Measurements from ENCODE around the gene DACT1.

DACT1 gene

GRCh38 chr14:58635091-58635830, 2.5 kb upstream of the DACT1 start:
- DNase-seq: peak; percentile 41

GRCh38 chr14:58636129-58636528, 1.6 kb upstream of the DACT1 start:
- DNase-seq: no peak

DNA sequence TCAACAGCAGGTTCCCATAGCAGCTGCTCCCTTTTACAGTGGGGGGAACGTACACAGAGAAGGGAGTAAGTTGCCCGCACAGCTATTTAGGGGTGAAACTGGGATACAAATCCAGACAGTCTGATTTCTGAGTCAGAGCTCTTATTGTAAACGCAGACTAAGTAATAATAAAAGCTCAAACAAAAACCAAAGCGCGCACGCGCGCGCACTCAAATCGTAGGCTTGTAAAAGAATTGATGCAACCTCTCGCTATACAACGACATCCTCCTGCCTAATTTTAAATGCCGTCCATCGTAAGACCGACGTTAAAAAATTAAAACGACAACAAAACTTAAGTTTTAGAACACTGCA, 747 bp upstream of the DACT1 start:
- no peak for DNase-seq

- peak; percentile 89 for DNase-seq
Observed at GRCh38 chr14:58638231-58639197, 752 bp downstream of the DACT1 start.

DNA sequence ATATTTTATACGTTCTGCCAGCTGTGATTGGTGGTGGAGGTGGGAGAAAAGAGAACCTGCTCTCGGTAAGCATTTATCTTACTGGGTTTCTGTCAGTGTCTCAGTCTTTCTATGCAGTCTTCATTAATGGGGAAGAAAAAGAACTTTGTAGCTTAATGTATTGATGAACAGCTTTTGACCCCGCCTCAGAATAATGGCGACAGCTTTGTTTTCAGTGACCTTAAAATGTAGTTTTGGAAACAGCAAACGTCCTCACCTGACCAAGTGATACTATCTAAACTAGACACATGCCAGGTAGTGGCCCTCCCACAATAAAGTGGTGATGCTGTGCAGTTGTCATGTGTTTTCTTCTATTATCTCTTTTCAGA, 1.4 kb downstream of the DACT1 start:
- DNase-seq: no peak

DNA sequence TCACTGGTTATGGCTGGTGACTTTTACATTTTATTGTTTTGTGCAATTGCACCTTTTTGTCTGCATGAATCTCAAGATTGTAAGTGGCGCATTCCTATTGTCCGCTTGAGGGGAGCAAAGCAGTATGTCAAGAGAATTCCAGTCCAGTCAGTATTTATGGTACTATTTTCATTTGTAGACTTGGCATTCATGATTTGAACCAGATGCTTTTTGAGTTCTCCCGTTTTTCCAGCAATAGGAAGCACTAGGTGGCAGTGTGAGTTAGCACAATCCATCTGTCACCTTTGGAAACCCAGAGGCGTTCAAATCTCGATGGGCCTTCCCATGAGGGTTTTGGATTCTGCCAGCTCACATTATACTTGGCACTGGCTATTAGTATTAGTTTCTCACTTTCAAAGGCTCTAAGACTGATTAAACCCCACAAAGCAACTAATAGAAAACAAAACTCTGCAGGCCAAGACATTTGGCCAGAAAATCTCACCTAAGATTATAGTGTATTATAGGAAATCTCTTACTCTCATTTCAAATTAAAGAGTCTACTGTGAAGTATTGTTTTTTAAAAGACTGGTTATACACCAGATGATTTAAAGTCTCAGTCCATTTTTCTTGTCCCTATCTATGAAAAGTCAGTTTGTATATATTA, 2.2 kb downstream of the DACT1 start:
- peak; percentile 58 for DNase-seq

GRCh38 chr14:58640959-58641358, 3.2 kb downstream of the DACT1 start:
- DNase-seq: no peak

- no peak for DNase-seq
Observed at GRCh38 chr14:58641509-58641908, 3.7 kb downstream of the DACT1 start.

GRCh38 chr14:58643366-58643765, 5.6 kb downstream of the DACT1 start:
- no peak for DNase-seq

- no peak for DNase-seq
Observed at GRCh38 chr14:58645641-58646040, 7.9 kb downstream of the DACT1 start.

DNA sequence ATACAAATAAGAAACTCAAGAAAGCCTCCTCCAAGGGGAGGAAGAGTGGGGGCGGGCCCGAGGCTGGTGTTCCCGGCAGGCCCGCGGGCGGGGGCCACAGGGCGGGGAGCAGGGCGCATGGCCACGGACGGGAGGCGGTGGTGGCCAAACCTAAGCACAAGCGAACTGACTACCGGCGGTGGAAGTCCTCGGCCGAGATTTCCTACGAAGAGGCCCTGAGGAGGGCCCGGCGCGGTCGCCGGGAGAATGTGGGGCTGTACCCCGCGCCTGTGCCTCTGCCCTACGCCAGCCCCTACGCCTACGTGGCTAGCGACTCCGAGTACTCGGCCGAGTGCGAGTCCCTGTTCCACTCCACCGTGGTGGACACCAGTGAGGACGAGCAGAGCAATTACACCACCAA, 8.7 kb downstream of the DACT1 start:
- no peak for DNase-seq

- no peak for DNase-seq
Observed at GRCh38 chr14:58647777-58648176, 10.0 kb downstream of the DACT1 start.

DNA sequence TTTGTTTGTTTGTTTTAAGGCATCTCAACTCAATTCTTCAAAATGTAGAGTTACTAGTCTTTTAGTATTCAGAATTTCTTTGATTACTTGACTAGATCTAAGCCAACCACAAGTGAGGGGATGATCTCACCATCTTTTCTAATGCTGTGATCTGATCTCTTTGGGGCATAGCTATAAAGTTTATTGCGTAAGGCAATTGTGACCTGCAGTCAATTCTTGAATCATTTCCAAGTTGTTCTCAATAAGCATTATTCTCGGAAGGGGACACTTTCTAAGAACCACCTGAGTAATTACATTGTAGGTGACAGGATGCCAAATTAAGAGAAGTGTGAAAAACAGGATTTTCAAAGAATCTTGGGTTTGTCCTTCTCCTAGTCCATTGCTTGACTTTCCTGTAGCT, 13.1 kb downstream of the DACT1 start:
- no peak for DNase-seq

DNA sequence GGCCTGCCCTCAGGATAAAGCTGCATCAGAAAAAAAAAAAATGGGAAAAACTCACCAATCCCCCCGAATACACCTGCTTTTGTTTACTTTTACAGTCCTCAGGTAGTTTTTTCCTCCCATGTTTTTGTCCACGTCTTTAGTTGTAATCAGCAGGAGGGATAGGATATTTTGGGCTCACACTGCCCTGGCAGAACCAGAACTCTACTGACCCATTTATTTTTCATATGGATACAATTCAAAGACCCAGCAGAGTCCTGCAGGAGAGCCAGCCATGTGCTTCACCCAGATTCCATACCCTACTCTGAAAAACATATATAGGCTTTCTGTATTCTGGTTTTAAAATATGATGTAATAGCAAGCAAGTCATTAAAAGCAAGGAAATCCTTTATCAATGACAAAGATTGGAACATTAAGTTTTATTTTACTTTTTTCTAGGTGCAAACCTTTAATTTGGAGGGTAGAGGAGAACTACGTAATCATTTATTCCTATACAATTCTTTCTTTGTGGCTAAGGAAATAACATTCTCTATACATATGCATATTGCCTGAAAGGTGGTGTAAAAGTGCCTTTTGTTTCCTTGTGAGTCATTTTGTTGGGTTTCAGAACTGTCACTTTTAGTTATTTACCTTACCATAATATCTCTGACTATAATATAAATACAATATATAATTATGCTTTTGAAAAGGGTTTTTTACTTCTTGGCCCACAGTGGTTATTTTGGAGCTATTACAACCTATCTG, 19.1 kb downstream of the DACT1 start:
- DNase-seq: no peak

GRCh38 chr14:58659061-58659460, 21.3 kb downstream of the DACT1 start:
- no peak for DNase-seq

- DNase-seq: no peak
Observed at GRCh38 chr14:58659846-58660245, 22.1 kb downstream of the DACT1 start.

- no peak for DNase-seq
Observed at GRCh38 chr14:58660407-58660806, 22.6 kb downstream of the DACT1 start.

DNA sequence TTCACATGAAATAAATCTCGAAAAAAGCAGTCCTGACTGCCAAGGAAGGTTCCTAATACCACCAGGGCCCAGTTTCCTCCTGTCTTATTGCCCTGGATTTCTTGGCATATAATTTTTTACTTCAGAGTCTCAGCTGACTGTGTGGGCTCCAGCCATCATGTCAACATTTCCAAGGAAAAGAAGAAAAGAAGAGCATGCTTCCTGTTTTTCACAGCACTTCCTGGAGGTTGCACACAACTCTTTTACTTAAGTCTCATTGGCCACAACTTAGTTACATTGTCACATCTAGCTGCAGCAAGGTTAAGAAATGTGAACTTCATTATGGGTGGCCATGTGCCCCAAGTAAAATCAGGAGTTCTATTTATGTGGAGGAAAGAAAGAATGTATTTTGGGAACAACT, 24.3 kb downstream of the DACT1 start:
- DNase-seq: no peak

DNA sequence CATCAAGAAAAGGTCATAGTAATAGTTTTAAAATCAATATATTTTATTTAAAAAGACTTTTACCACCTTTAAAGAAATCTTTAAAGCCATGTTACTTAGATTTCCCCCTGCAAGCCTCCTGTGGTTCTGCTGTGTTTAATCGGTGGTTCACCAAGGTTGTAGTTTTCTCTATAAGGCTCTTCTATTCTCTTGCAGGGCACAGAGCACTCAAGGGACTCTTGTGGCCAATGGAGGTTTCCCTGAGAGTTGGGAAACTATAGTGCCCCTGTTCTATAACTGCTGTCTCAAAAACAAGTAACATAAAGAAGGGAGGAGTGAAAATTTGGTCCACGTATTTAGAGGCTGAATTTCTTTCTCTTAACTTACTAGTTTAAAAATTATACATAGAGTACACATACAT, 25.0 kb downstream of the DACT1 start:
- no peak for DNase-seq

- no peak for DNase-seq
Observed at GRCh38 chr14:58663494-58664111, 25.8 kb downstream of the DACT1 start.

DNA sequence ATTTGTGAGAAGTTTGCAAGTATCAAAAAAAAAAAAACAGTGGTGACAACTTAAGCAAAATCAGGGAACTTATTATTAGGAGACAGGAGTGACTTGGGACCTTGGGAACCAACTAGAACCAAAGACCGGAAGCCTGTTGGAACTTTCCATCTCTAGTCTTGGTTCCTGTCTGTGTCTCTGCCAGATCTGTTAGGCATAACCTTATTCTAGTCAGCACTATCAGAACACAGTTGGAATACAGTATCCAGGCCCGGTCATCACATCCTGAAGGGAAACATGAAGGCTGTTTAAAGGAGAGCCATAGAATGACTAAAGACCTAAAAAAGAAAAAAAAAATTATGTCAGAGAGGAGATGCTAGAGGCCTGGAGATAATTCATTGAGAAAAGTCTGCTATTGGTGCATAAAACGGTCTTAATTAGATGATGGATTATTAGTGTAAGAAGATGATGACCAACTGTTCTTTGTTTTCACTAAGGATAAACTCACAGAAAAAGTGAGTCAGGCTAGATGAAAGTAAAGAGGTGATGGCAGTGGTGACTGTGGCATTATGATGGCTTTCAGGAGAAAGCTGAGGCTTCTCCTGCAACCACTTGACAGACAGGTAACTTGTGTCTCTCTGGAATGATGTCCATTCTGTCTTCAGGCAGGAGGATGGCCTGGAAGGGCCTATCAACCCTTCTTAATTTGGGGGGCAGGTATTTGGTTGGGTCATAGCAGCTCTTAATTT, 28.2 kb downstream of the DACT1 start:
- no peak for DNase-seq
